OCI-LY1 (cell line): ENCODE data around the gene TNN.

Experiments used
- H2AFZ ChIP-seq: fragments of 200-600 bp; sonication (generic), shearing (Covaris generic); 2 replicates; pipeline ENCODE4 v1.6.0; 2014; ENCODE audit warnings: antibody characterized with exemption, mild to moderate bottlenecking, low read length
- H3F3A ChIP-seq: fragments of 200-600 bp; sonication (generic), shearing (Covaris generic); 2 replicates; pipeline ENCODE4 v1.6.0; 2014; ENCODE audit warnings: mild to moderate bottlenecking, antibody characterized with exemption, low read length, moderate library complexity; ENCODE audit not compliant: insufficient read depth
- H3K27ac ChIP-seq: fragments of 200-600 bp; sonication (generic); 2 replicates; pipeline ENCODE4 v1.5.1; 2014; ENCODE audit warnings: low read length, mixed run types, mild to moderate bottlenecking, low read depth; ENCODE audit not compliant: poor library complexity, severe bottlenecking
- H3K27me3 ChIP-seq: fragments of 200-600 bp; sonication (generic); 2 replicates; pipeline ENCODE4 v1.6.0; 2014; ENCODE audit warnings: antibody characterized with exemption, mild to moderate bottlenecking, low read length, moderate library complexity; ENCODE audit not compliant: insufficient read depth
- H3K36me3 ChIP-seq: fragments of 200-600 bp; sonication (generic); 2 replicates; pipeline ENCODE4 v1.6.1; 2014; ENCODE audit warnings: mild to moderate bottlenecking, antibody characterized with exemption, low read length, moderate library complexity, mixed read lengths; ENCODE audit not compliant: insufficient read depth
- H3K4me1 ChIP-seq: fragments of 200-600 bp; sonication (generic); 2 replicates; pipeline ENCODE4 v1.5.1; 2014; ENCODE audit warnings: mild to moderate bottlenecking, low read length, moderate library complexity; ENCODE audit not compliant: insufficient read depth, severe bottlenecking
- H3K4me2 ChIP-seq: fragments of 200-600 bp; sonication (generic), shearing (Covaris generic); 2 replicates; pipeline ENCODE4 v1.6.1; 2014; ENCODE audit warnings: low read length
- H3K4me3 ChIP-seq: fragments of 200-600 bp; sonication (generic); 2 replicates; pipeline ENCODE4 v1.5.1; 2014; ENCODE audit warnings: low read length, low read depth, mild to moderate bottlenecking, mixed read lengths; ENCODE audit not compliant: poor library complexity, severe bottlenecking
- H3K79me2 ChIP-seq: fragments of 200-600 bp; shearing (Covaris generic); 2 replicates; pipeline ENCODE4 v1.6.1; 2016; ENCODE audit warnings: mixed run types, low read length, mixed read lengths; ENCODE audit not compliant: insufficient read depth
- H3K9ac ChIP-seq: fragments of 200-600 bp; sonication (generic), shearing (Covaris generic); 2 replicates; pipeline ENCODE4 v1.6.1; 2014; ENCODE audit warnings: mild to moderate bottlenecking, low read length, mixed read lengths
- H3K9me2 ChIP-seq: fragments of 200-600 bp; sonication (generic), shearing (Covaris generic); 2 replicates; pipeline ENCODE4 v1.6.1; 2014; ENCODE audit warnings: low read depth, mild to moderate bottlenecking, low read length, mixed read lengths
- H3K9me3 ChIP-seq: fragments of 200-600 bp; shearing (Covaris generic); 2 replicates; pipeline ENCODE4 v1.6.1; 2014; ENCODE audit warnings: low read length, mixed read lengths
- H4K20me1 ChIP-seq: fragments of 200-600 bp; sonication (generic), shearing (Covaris generic); 2 replicates; pipeline ENCODE4 v1.6.0; 2016; ENCODE audit warnings: mild to moderate bottlenecking, low read length; ENCODE audit not compliant: insufficient read depth
- EZH2 ChIP-seq: fragments of 200-600 bp; sonication (generic), shearing (Covaris generic); IDR thresholded peaks from 2 replicates; pipeline ENCODE4 v1.8.0; 2017; ENCODE audit warnings: borderline replicate concordance, mixed run types, mild to moderate bottlenecking, antibody characterized with exemption, low read length, moderate library complexity, mixed read lengths
- TF ChIP-seq, protein P1 (sequence below): fragments of 200-600 bp; sonication (generic), shearing (Covaris generic); IDR thresholded peaks from 2 replicates; pipeline ENCODE4 v1.5.1; 2017; ENCODE audit warnings: mild to moderate bottlenecking, antibody characterized with exemption, low read length, moderate library complexity, mixed read lengths

The TNN gene

DNA sequence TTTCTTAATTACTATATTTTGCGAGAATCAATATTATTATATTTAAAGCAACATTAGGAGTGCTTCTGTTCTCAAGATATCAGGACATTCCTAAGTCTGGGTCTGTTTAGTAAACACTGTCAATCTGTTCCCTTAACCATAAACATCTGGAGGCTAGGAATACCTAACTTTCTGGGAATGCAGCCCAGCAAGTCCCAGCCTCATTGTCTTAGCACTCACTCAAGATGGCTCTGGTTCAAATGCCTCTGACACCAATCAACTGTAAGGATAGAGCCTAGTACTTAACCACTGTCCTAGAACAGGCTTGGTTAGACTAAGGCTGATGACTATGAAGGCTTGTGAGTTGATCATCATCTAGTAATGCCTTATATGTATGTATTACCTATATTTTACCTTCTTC lies 61.5 kb downstream of the TNN start:
- Histone ChIP-seq H3K27me3 (no peaks in the 10 kb centered on the region), H3F3A (no peaks in the 10 kb centered on the region), H3K27ac (no peak overlapping the region), H3K9me2 (no peaks in the 10 kb centered on the region), H3K4me3 (no peak overlapping the region), H2AFZ (no peak overlapping the region), H3K4me1 (peaks cover 11% of the 10 kb centered on the region), H3K79me2 (no peaks in the 10 kb centered on the region), H3K4me2 (no peak overlapping the region), H3K36me3 (no peaks in the 10 kb centered on the region), H4K20me1 (no peaks in the 10 kb centered on the region), H3K9me3 (no peaks in the 10 kb centered on the region), H3K9ac (no peak overlapping the region)
- TF ChIP-seq EZH2: no peak
- TF ChIP-seq, protein P1, sequence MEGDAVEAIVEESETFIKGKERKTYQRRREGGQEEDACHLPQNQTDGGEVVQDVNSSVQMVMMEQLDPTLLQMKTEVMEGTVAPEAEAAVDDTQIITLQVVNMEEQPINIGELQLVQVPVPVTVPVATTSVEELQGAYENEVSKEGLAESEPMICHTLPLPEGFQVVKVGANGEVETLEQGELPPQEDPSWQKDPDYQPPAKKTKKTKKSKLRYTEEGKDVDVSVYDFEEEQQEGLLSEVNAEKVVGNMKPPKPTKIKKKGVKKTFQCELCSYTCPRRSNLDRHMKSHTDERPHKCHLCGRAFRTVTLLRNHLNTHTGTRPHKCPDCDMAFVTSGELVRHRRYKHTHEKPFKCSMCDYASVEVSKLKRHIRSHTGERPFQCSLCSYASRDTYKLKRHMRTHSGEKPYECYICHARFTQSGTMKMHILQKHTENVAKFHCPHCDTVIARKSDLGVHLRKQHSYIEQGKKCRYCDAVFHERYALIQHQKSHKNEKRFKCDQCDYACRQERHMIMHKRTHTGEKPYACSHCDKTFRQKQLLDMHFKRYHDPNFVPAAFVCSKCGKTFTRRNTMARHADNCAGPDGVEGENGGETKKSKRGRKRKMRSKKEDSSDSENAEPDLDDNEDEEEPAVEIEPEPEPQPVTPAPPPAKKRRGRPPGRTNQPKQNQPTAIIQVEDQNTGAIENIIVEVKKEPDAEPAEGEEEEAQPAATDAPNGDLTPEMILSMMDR: no peak

DNA sequence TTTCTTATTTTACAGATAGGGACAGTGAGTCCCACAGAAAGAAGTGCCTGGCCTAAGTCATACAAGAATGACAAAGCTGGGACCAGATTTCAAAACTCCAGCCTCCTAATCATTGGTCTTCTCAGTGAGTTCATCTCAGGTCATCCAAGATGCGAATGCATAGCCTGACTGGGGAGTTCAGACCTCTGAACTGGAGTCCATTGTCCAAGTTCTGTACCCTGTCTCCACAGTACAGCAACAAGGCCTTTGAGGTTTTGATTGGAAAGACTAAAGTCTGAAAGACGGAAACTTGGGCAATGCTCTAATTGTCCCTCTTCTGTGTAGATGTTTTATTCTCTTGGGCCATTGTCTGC lies 62.0 kb downstream of the TNN start:
- Histone ChIP-seq H3K79me2 (no peaks in the 10 kb centered on the region), H3K36me3 (no peaks in the 10 kb centered on the region), H3F3A (no peaks in the 10 kb centered on the region), H3K27ac (no peak overlapping the region), H3K9me2 (no peaks in the 10 kb centered on the region), H2AFZ (no peak overlapping the region), H3K9ac (no peak overlapping the region), H3K27me3 (no peaks in the 10 kb centered on the region), H3K4me3 (no peak overlapping the region), H3K4me2 (no peak overlapping the region), H3K4me1 (peaks cover 11% of the 10 kb centered on the region), H3K9me3 (no peaks in the 10 kb centered on the region), H4K20me1 (no peaks in the 10 kb centered on the region)
- TF ChIP-seq EZH2: no peak
- TF ChIP-seq, protein P1: no peak

DNA sequence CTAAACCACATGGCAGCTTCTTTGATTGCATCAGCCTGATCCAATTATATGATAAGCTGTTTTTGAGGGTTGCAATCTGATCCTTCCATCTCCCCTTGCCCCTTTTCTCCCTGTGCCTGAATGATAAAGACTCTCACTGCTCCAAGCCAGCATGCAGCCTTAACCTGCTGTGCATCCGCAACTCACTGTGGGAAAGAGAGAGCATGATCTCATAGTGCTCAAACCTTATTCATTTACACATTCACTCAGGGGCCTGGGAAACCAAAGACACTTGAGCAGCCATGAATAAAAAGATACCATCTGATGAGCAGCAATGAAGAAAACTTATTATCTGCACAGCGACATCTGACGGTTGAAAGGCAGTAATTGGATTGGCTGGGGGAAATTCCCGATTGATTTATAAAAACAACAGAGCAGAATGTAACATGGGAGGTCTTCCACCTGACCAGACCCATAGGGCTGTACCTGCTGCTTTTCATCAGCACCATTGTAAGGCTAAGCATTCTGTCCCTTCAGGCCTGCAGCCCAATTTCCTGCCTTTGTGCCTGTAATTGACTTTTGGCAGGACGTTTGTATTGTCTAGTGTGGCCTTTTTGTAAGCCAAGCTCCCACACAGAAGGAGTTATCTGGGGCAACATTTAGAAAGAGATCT lies 62.5 kb downstream of the TNN start:
- H4K20me1 ChIP-seq: no peaks in the 10 kb centered on the region
- H3K4me1 ChIP-seq: peaks cover 11% of the 10 kb centered on the region
- H3K9ac ChIP-seq: no peak overlapping the region
- no peaks in the 10 kb centered on the region for H3K9me2 ChIP-seq
- no peak overlapping the region for H3K4me2 ChIP-seq
- TF ChIP-seq EZH2: no peak
- TF ChIP-seq, protein P1: peak; percentile 44; the same call in 1 of the 2 replicates
- H3F3A ChIP-seq: no peaks in the 10 kb centered on the region
- H3K27me3 ChIP-seq: no peaks in the 10 kb centered on the region
- no peak overlapping the region for H3K4me3 ChIP-seq
- H3K27ac ChIP-seq: no peak overlapping the region
- no peaks in the 10 kb centered on the region for H3K36me3 ChIP-seq
- H3K79me2 ChIP-seq: no peaks in the 10 kb centered on the region
- H3K9me3 ChIP-seq: no peaks in the 10 kb centered on the region
- H2AFZ ChIP-seq: no peak overlapping the region
